ENCODE data around the gene CTNNA2.

The CTNNA2 gene

GRCh38 chr2:79627237-79627636, 114.4 kb downstream of the CTNNA2 start:
- no peak for TF ChIP-seq CTCF (IDR thresholded peaks at IDR 0.05; ENCODE audit: low read depth, low read length)
- no peak for DNase-seq (ENCODE audit: extremely low read depth, low read depth)

GRCh38 chr2:79630060-79630459, 117.2 kb downstream of the CTNNA2 start:
- DNase-seq (ENCODE audit: extremely low read depth, low read depth) = no peak
- TF ChIP-seq CTCF (IDR thresholded peaks at IDR 0.05; ENCODE audit: low read depth, low read length) = no peak

- TF ChIP-seq CTCF (IDR thresholded peaks at IDR 0.05; ENCODE audit: low read depth, low read length) = no peak
- DNase-seq (ENCODE audit: extremely low read depth, low read depth) = no peak
Measured at GRCh38 chr2:79630972-79631557, 118.2 kb downstream of the CTNNA2 start.

GRCh38 chr2:79638410-79638809, 125.6 kb downstream of the CTNNA2 start:
- no peak for DNase-seq (ENCODE audit: extremely low read depth, low read depth)
- TF ChIP-seq CTCF (IDR thresholded peaks at IDR 0.05; ENCODE audit: low read depth, low read length) = no peak

GRCh38 chr2:79638954-79639353, 126.1 kb downstream of the CTNNA2 start:
- DNase-seq (ENCODE audit: extremely low read depth, low read depth) = no peak
- TF ChIP-seq CTCF (IDR thresholded peaks at IDR 0.05; ENCODE audit: low read depth, low read length) = no peak

- no peak for TF ChIP-seq CTCF (IDR thresholded peaks at IDR 0.05; ENCODE audit: low read depth, low read length)
- DNase-seq (ENCODE audit: extremely low read depth, low read depth) = no peak
Measured at GRCh38 chr2:79640001-79640400, 127.2 kb downstream of the CTNNA2 start.

- no peak for TF ChIP-seq CTCF (IDR thresholded peaks at IDR 0.05; ENCODE audit: low read depth, low read length)
- DNase-seq (ENCODE audit: extremely low read depth, low read depth) = no peak
Measured at GRCh38 chr2:79649531-79649930, 136.7 kb downstream of the CTNNA2 start.
